ENCODE measurements around the gene SNX17.
"Not testable (repeated sequence)": the region's sequence is repeated elsewhere in the genome, so short reads cannot be mapped to it uniquely, and the experiment has no call there.

SNX17 gene

DNA sequence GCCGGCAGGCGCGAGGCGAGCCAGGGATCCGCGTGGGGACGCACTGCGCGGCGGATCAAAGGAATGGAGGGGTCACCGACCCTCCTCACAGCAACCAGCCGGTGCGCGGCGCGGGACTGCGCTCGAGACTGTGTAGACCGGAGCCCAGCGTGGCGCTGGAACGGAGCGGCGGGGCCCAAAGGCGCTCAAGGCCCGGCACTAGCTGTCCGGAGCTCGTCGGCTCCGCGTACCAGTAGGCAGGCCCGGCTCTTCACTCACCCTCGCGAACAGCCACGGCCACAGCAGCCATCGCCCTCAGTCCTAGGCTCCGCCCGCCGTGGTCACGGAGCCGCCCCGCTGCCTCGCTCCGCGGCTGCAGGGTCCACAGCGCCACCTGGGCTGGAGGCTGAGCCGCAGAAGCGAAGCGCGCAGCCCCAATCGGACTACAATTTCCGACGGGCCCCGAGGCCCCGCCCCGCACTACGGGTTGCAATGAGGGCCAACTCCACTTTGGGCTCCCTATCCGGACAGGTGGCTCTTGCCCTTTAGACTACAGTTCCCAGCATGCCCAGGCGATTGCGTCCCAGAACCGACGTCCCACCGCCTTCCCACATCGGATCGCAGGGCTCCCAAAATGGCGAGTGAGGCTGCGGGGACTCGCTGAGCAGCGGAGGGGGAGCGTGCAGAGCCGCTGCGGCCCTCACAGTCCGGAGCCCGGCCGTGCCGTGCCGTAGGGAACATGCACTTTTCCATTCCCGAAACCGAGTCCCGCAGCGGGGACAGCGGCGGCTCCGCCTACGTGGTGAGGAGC is at the start of gene SNX17, which contains the start of gene EIF2B4:
TSS of gene SNX17 (plus strand) at position 591 of the 790 bp plus-strand sequence. CDS start at position 719, 128 bp downstream.
TSS of gene EIF2B4 (minus strand) at position 313 of the 790 bp plus-strand sequence. CDS start at position 289, 24 bp downstream.
- peak; percentile 98 to 99 for DNase-seq

GRCh38 chr2:27320958-27321543 is 49.4 kb upstream of the SNX17 start:
- no peak for DNase-seq

DNA sequence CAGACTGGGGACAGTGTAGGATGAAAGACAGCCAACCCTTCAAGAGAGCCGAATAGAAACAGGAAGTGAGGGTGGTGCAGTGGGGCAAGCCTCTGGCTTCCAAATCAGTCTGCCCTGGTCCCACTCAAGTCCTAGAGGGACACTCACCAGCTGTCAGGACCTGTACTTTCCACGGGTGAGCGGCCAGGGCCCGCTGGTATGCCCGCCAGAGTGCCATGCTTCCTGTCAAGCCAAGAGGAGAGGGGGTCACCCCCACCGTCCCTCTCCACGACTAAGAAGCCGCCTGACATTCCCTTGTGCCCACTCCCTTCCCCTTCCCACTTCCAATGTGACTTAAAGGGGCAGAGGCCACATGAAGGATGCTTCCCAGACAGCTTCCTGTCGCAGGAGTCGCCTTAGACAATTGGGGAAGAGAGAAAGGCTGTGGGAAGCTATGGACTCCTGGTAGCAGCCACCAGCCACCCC is 48.1 kb upstream of the SNX17 start:
- no peak for DNase-seq

GRCh38 chr2:27322766-27323595 is 47.4 kb upstream of the SNX17 start, which contains the start of gene MPV17:
TSS of gene MPV17 (minus strand) at chr2:27323097. CDS start at chr2:27322517, 580 bp downstream.
- DNase-seq: peak; percentile 85 to 86

- no peak for DNase-seq
These were observed 46.7 kb upstream of the SNX17 start for GRCh38 chr2:27323596-27324285.

GRCh38 chr2:27324720-27325119 is 45.7 kb upstream of the SNX17 start:
- no peak for DNase-seq

- DNase-seq: no peak
These were observed 35.1 kb upstream of the SNX17 start for GRCh38 chr2:27335311-27335710.

- DNase-seq: no peak
These were observed 34.2 kb upstream of the SNX17 start for GRCh38 chr2:27336173-27336572.

- no peak for DNase-seq
These were observed 22.8 kb upstream of the SNX17 start for GRCh38 chr2:27347641-27348040.

- DNase-seq: no peak
These were observed 20.2 kb upstream of the SNX17 start for GRCh38 chr2:27350106-27350693.

DNA sequence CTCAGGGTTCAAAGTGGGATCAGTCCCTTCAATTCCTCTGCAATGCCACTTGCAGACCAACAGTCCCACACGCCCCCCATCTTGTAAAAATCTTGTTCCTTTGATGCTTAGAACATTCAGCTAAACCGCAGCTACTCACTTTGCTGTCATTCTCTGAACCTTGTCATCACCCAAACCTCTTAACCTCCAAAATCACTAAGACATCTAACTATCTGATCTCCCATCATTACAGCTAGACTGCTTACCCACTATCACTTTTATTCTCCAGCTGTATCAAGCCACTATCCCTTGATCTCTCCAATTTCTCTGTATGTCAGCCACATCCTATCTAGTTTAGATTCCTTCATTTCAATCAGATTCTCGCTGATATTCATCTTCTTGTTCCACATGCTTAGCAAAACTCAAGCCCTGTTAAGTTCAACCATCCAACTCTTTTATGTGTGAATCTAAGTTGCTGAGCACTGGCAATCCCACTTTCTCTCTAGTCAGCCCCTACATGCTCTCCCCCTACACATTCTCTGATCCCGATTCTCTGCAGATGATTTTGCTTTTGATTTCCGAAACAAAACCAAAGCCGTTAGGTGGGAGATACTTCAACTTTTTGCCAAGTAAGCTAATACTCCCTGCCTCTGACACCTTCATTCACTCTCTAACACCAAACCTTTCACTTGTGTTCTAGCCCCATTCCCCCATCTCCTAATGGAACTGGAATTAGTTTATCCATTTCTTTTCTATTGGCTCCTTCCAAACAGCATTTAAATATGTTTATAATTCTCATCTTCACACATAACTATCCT is 18.4 kb upstream of the SNX17 start:
- no peak for DNase-seq

DNA sequence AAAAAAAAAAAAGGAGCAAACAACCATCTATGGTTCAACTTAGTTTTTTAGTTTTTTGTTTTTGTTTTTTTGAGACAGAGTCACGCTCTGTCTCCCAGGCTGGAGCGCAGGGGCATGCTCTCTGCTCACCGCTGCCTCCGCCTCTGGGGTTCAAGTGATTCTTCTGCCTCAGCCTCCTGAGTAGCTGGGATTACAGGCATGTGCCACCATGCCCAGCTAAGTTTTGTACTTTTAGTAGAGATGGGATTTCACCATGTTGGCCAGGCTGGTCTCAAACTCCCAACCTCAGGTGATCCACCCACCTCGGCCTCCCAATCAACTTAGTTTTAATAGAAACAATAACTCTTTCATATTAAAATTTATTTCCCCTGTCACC is 17.0 kb upstream of the SNX17 start:
- not testable (repeated sequence) for DNase-seq

DNA sequence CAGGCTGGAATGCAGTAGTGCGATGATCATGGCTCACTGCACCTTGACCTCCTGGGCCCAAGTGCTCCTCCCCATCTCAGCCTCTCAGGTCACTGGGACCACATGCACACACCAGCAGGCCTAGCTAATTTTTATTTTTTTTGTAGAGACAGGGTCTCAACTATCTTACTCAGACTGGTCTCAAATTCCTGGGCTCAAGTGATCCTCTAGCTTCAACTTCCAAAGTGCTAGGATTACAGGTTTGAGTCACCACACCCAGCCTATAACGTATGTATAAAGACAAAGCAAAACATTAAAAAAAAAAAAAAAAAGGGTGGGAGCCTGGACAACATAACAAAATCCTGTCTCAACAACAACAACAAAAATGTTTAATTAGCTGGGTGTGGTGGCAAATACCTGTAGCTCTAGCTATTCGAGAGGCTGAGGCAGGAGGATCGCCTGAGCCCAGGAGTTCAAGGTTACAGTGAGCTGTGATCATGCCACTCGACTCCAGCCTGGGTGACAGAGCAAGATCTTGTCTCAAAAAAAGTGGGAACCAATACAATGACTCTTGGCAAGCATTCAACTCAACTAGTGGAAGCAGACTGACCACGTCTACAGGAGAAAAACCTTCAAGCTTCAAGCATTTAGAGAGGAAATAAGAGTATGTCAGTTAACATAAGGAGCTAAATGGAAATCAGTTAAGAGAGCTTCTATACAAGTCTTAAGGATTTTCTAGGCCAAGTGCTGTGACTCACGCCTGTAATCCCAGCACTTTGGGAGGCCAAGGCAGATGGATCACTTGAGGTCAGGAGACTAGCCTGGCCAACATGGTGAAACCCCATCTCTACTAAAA is 16.4 kb upstream of the SNX17 start:
- DNase-seq: no peak

- DNase-seq: no peak
These were observed 15.9 kb upstream of the SNX17 start for GRCh38 chr2:27354597-27354927.

GRCh38 chr2:27356056-27356381 is 14.4 kb upstream of the SNX17 start:
- DNase-seq: no peak

- DNase-seq: peak; percentile 91 to 93
These were observed 13.8 kb upstream of the SNX17 start, which contains the start of gene GTF3C2 for GRCh38 chr2:27356382-27357181. TSS of gene GTF3C2 (minus strand) at chr2:27356764. CDS start at chr2:27343554, 13,210 bp downstream.

DNA sequence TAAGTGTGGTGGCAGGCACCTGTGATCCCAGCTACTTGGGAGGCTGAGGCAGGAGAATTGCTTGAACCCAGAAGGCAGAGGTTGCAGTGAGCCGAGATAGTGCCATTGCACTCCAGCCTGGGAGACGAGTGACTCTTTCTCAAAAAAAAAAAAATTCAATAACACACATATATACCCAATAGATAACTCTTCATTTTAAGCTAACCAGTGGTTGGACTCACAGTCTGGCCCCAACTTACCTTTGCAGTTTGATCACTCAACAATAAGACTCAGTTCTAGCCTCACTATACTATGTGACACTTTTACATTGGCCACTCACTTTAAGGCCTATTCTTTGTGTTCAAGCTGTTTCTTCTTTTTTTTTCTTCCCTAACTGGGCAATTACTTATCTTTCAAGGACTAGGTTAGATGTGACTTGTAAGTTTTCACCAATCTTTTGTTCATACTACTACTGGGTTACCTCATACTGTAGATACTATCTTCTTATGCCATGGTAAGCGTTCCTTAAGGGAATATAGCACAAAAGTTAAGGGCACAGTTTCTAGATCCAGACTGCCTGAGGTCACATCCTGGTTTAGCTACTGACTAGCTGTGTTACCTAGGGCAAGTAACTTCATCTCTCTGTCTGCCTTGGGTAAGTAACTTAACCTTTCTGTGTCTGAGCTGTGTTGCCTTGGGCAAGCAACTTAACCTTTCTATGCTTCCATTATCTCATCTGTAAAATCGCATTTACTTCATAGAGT is 7.6 kb upstream of the SNX17 start:
- DNase-seq: no peak

DNA sequence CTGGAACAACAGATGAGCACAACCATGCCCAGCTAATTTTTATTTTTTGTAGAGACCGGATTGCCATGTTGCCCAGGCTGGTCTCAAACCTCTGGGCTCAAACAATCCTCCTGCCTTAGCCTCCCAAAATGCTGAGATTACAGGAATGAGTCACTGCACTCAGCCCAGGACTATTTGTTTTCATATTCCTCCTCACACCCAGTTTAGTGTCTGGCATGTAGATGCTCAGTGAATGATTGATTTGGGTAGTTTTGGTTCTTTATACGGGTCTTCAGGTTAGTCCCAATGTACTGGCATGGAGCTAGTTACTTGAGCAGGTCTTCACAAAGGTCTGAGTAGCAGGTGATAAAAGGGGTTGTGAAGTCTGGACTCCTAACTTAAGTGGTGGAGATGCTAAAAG is 6.5 kb upstream of the SNX17 start:
- DNase-seq: no peak

- DNase-seq: no peak
These were observed 868 bp upstream of the SNX17 start for GRCh38 chr2:27369471-27370025.
